Endothelial cell of umbilical vein (primary cell): ENCODE measurements around the gene SMARCD3. TPM values are rescaled to one million over a fixed set of nuclear protein-coding genes. Genes with fewer than 3 reads are reported as not detected.
A peak's percentile ranks its signal among the peaks of the same experiment; 100 is the strongest.

Experiments used
- BruUV-seq: library from RNA; stranded (reverse); fragments of 400-500 nt; replicated peaks from 2 replicates; lab custom pipeline; 2021; lab: Mats Ljungman, UMichigan
- CTCF ChIA-PET: fragments of 300-600, 350-600 bp; sonication (Branson Sonifier 250); formaldehyde crosslinking; loops from one replicate; lab custom pipeline; 2021; ENCODE audit warnings: antibody characterized with exemption, inconsistent platforms; lab: Charles Lee
- POLR2A ChIA-PET: fragments of 300-600, 350-600 bp; sonication (Branson Sonifier 250); formaldehyde crosslinking; loops from one replicate; lab custom pipeline; 2021; ENCODE audit warnings: antibody characterized with exemption, inconsistent platforms; lab: Charles Lee
- DNase-seq: peaks from one replicate; pipeline ENCODE4 v3.0.0-alpha.2; 2011; ENCODE audit warnings: low read depth, low spot score
- FAIRE-seq: peaks from 2 replicates; lab custom pipeline; 2011; peaks lifted over from hg19 to GRCh38; lab: Jason Lieb, UNC
- H2AFZ ChIP-seq: 2 replicates; pipeline ENCODE4 v1.6.0; 2012; ENCODE audit warnings: low read depth, low read length, control low read depth, inconsistent platforms
- H3K27ac ChIP-seq: 2 replicates; pipeline ENCODE4 v1.5.1; 2011; ENCODE audit warnings: low read depth, mild to moderate bottlenecking, control low read depth, low read length, moderate library complexity; ENCODE audit not compliant: insufficient read depth
- H3K27me3 ChIP-seq, 2 experiments: 2 replicates each; pipeline versions ENCODE4 v1.6.0 to v1.6.1; 2011; ENCODE audit warnings: low read length in 2 of 2, mixed read lengths in 1 of 2; ENCODE audit not compliant: control insufficient read depth in 2 of 2, insufficient read depth in 2 of 2
- H3K36me3 ChIP-seq, 2 experiments: 2 replicates in 1 of 2; 3 replicates in 1 of 2; pipeline ENCODE4 v1.5.1; 2011; ENCODE audit warnings: low read length in 2 of 2, mild to moderate bottlenecking in 1 of 2, moderate library complexity in 1 of 2; ENCODE audit not compliant: control insufficient read depth in 2 of 2, insufficient read depth in 2 of 2; ENCODE audit errors: extremely low read depth in 1 of 2
- H3K4me1 ChIP-seq: 3 replicates; pipeline ENCODE4 v1.5.1; 2011; ENCODE audit warnings: mild to moderate bottlenecking, low read length; ENCODE audit not compliant: control insufficient read depth, insufficient read depth; ENCODE audit errors: extremely low read depth
- H3K4me2 ChIP-seq: 2 replicates; pipeline ENCODE4 v1.6.1; 2011; ENCODE audit warnings: low read length, control low read depth, mixed read lengths; ENCODE audit not compliant: insufficient read depth
- H3K4me3 ChIP-seq, 3 experiments: fragments of 200-600 bp in 1 of 3; sonication (generic), shearing (Covaris generic) in 1 of 3; replicated peaks in 1 of 3; 2 replicates each; pipeline ENCODE4 v1.5.1; 2011 to 2016; ENCODE audit warnings: control low read depth in 3 of 3, low read length in 3 of 3, mild to moderate bottlenecking in 2 of 3, inconsistent platforms in 1 of 3, low read depth in 1 of 3, moderate library complexity in 1 of 3; ENCODE audit not compliant: insufficient read depth in 1 of 3
- H3K79me2 ChIP-seq: 2 replicates; pipeline ENCODE4 v1.6.0; 2012; ENCODE audit warnings: low read length, inconsistent platforms; ENCODE audit not compliant: control insufficient read depth, insufficient read depth
- H3K9ac ChIP-seq: replicated peaks from 2 replicates; pipeline ENCODE3; 2011; ENCODE audit warnings: low read length, control low read depth; ENCODE audit not compliant: insufficient read depth; ENCODE audit errors: extremely low read depth
- H3K9me1 ChIP-seq: replicated peaks from 3 replicates; pipeline ENCODE4 v1.6.0; 2011; ENCODE audit warnings: mild to moderate bottlenecking, low read length; ENCODE audit not compliant: control insufficient read depth, insufficient read depth; ENCODE audit errors: extremely low read depth
- H3K9me3 ChIP-seq: replicated peaks from 2 replicates; pipeline ENCODE4 v1.5.1; 2012; ENCODE audit warnings: low read length, inconsistent platforms; ENCODE audit not compliant: control insufficient read depth, insufficient read depth
- H4K20me1 ChIP-seq: replicated peaks from 2 replicates; pipeline ENCODE3; 2011; ENCODE audit warnings: mild to moderate bottlenecking, low read length; ENCODE audit not compliant: control insufficient read depth, insufficient read depth; ENCODE audit errors: extremely low read depth
- CTCF ChIP-seq, 2 donors: IDR thresholded peaks; 1 replicate in 1 of 2; 2 replicates in 1 of 2; pipeline ENCODE4 v1.5.1; 2011; ENCODE audit warnings: low read length in 2 of 2, mild to moderate bottlenecking in 2 of 2, moderate library complexity in 2 of 2, control low read depth in 1 of 2, inconsistent platforms in 1 of 2, low read depth in 1 of 2; ENCODE audit not compliant: insufficient read depth in 1 of 2; ENCODE audit errors: extremely low read depth in 1 of 2
- EZH2 ChIP-seq: IDR thresholded peaks from 2 replicates; pipeline ENCODE4 v1.6.1; 2012; ENCODE audit warnings: borderline replicate concordance, low read depth, mild to moderate bottlenecking, moderate library complexity, low read length, inconsistent platforms; ENCODE audit not compliant: severe bottlenecking
- FOS ChIP-seq: IDR thresholded peaks from 2 replicates; pipeline ENCODE4 v1.6.1; 2011; ENCODE audit warnings: mild to moderate bottlenecking, low read length, moderate library complexity, borderline replicate concordance; ENCODE audit not compliant: insufficient read depth
- GATA2 ChIP-seq: IDR thresholded peaks from 2 replicates; pipeline ENCODE4 v1.7.0; 2011; ENCODE audit warnings: low read depth, mild to moderate bottlenecking, moderate library complexity, mixed read lengths, low read length; ENCODE audit not compliant: insufficient read length, insufficient read depth
- JUN ChIP-seq: IDR thresholded peaks from 2 replicates; pipeline ENCODE4 v1.6.1; 2011; ENCODE audit warnings: borderline replicate concordance, low read depth; ENCODE audit not compliant: insufficient read length, insufficient read depth
- MAX ChIP-seq: IDR thresholded peaks from 2 replicates; pipeline ENCODE4 v1.6.1; 2011; ENCODE audit not compliant: insufficient read depth, insufficient read length
- MYC ChIP-seq: IDR thresholded peaks from one replicate; pipeline ENCODE4 v1.6.1; 2011; ENCODE audit warnings: mild to moderate bottlenecking, low read depth, low read length
- POLR2A ChIP-seq: IDR thresholded peaks from 2 replicates; pipeline ENCODE4 v1.6.1; 2012; ENCODE audit warnings: low read depth, mild to moderate bottlenecking, control low read depth, low read length
- POLR2AphosphoS5 ChIP-seq: IDR thresholded peaks from 2 replicates; pipeline ENCODE4 v1.6.1; 2012; ENCODE audit warnings: low read depth, mild to moderate bottlenecking, control low read depth, low read length, moderate library complexity; ENCODE audit not compliant: insufficient read depth
- dilution Hi-C: fragments of 300-500 bp; cut with MboI; formaldehyde crosslinking; loops from one replicate; pipeline ENCODE4 v1.15.0; 2019; ENCODE audit warnings: low sequenced_read_pairs; ENCODE audit not compliant: extremely low pct_ligation_motif_present
- intact Hi-C: fragments of 100-400 bp; cut with micrococcal nuclease; formaldehyde crosslinking; loops from one replicate; pipeline ENCODE4 v1.10.0; 2022
- polyA plus RNA-seq, 4 experiments: library from polyadenylated mRNA; depleted of rRNA in 3 of 4; stranded (reverse) in 3 of 4; unstranded in 1 of 4; fragments of >200 nt; gene quantifications; 2 replicates each; pipeline versions ENCODE4 v1.2.1 to v1.2.3, GENCODE V29; 2011 to 2012; ENCODE audit warnings: missing spikeins in 1 of 4
- total RNA-seq: library from RNA; stranded (reverse); gene quantifications from 2 replicates; pipeline ENCODE4 v1.2.3, GENCODE V29; 2021

The SMARCD3 gene
- total and polyA plus RNA-seq, 2 donors (not counting 3 experiments of a cell fraction or from before 2014, with no cell fraction given), result 6.1 to 8.5 TPM

GRCh38 chr7:151251689-151252560 is 3.4 kb upstream of the SMARCD3 start:
- Histone ChIP-seq H3K79me2 (no peaks in the 10 kb centered on the region), H3K9me1 (no peaks in the 10 kb centered on the region), H3K9me3 (no peaks in the 10 kb centered on the region), H3K4me3 (peak overlapping the region; percentile 27 to 44 (median 38)), H3K27ac (no peak overlapping the region), H4K20me1 (no peaks in the 10 kb centered on the region), H3K4me1 (peaks cover 10% of the 10 kb centered on the region), H3K36me3 (no peaks in the 10 kb centered on the region), H2AFZ (peak overlapping the region; percentile 45), H3K27me3 (peaks cover 2 to 4% of the 10 kb centered on the region in 2 experiments), H3K4me2 (peak overlapping the region; percentile 60), H3K9ac (peak overlapping the region; percentile 69)
- intact Hi-C loops (no loop called here), dilution Hi-C loops (no loop called here)
- FAIRE-seq (peak; percentile 82), DNase-seq (peak; percentile 62)
- no peak for TF ChIP-seq MAX
- peak; percentile 27 for TF ChIP-seq POLR2A
- POLR2A ChIA-PET, result no interaction called here
- CTCF ChIA-PET, result interaction anchor here (0.6 to 2.6 kb wide), 3 partner anchors 8 to 53 kb away, joined by 3 to 14 read pairs (median 3); no protein-coding TSS in a partner anchor
- no TSS peak for BruUV-seq

GRCh38 chr7:151251328-151251688 is 2.8 kb upstream of the SMARCD3 start:
- intact Hi-C loops (no loop called here), dilution Hi-C loops (no loop called here)
- Histone ChIP-seq H3K9me1 (no peaks in the 10 kb centered on the region), H3K27ac (no peak overlapping the region), H3K27me3 (no peaks in the 10 kb centered on the region), H3K9ac (no peak overlapping the region), H3K79me2 (no peaks in the 10 kb centered on the region), H3K4me2 (no peak overlapping the region), H3K9me3 (no peaks in the 10 kb centered on the region), H3K36me3 (no peaks in the 10 kb centered on the region), H2AFZ (peak overlapping the region; percentile 32), H3K4me3 (peak overlapping the region in 1 of 3 experiments; percentile 44), H3K4me1 (peaks cover 10% of the 10 kb centered on the region), H4K20me1 (no peaks in the 10 kb centered on the region)
- DNase-seq (peak; percentile 19), FAIRE-seq (no peak)
- ChIA-PET CTCF (interaction anchor here (0.6 to 2.6 kb wide), 3 partner anchors 8 to 53 kb away, joined by 3 to 14 read pairs (median 3); no protein-coding TSS in a partner anchor), POLR2A (no interaction called here)
- no TSS peak for BruUV-seq
- TF ChIP-seq EZH2 (no peak), POLR2A (no peak), MYC (no peak), FOS (no peak), JUN (no peak), GATA2 (no peak), POLR2AphosphoS5 (no peak), MAX (no peak), CTCF (IDR thresholded peaks at IDR 0.05; ENCODE audit: extremely low read depth in 1 of 2, insufficient read depth in 1 of 2, low read depth in 1 of 2, low read length in 2 of 2) (no peak)
